Stomach (tissue), 9 donors: ENCODE results near the gene TMEM176A. TPM values are rescaled to one million over a fixed set of nuclear protein-coding genes. Genes with fewer than 3 reads are reported as not detected.

Experiments used
- DNase-seq, 2 donors: peaks; one replicate each; pipeline versions ENCODE4 v3.0.0 to v3.0.0-alpha.2; 2013 to 2019
- H3K27ac ChIP-seq, 5 donors: fragments of 200-600 bp in 4 of 5; sonication (generic) in 4 of 5; one replicate each; pipeline ENCODE4 v1.5.1; 2013 to 2019; ENCODE audit warnings: mild to moderate bottlenecking in 1 of 5, moderate library complexity in 1 of 5
- H3K27me3 ChIP-seq, 3 donors: fragments of 200-600 bp; sonication (generic); one replicate each; pipeline ENCODE4 v1.5.1; 2017 to 2019; ENCODE audit warnings: mixed run types in 1 of 3
- H3K36me3 ChIP-seq, 4 donors: fragments of 200-600 bp; sonication (generic); 1 replicate in 3 of 4; 2 replicates in 1 of 4; pipeline ENCODE4 v1.5.1; 2016 to 2019
- H3K4me1 ChIP-seq, 4 donors: fragments of 200-600 bp; sonication (generic); one replicate each; pipeline ENCODE4 v1.5.1; 2016 to 2019
- H3K4me3 ChIP-seq, 4 donors: fragments of 200-600 bp; sonication (generic) in 3 of 4; one replicate each; pipeline ENCODE4 v1.5.1; 2016 to 2019; ENCODE audit warnings: mild to moderate bottlenecking in 1 of 4
- H3K9me3 ChIP-seq, 4 donors: fragments of 200-600 bp; sonication (generic); one replicate each; pipeline ENCODE4 v1.5.1; 2016 to 2019
- CTCF ChIP-seq, 7 experiments: fragments of 450-650 bp in 4 of 7; fragments of 200-600 bp in 3 of 7; sonication (generic) in 3 of 7; IDR thresholded peaks; one replicate each; pipeline ENCODE4 v1.5.1; 2016 to 2019; ENCODE audit warnings: antibody characterized with exemption in 7 of 7, control low read depth in 2 of 7, mild to moderate bottlenecking in 1 of 7
- EP300 ChIP-seq: sonication (generic); formaldehyde crosslinking; IDR thresholded peaks from one replicate; pipeline ENCODE4 v1.6.1; 2017; ENCODE audit warnings: antibody characterized with exemption
- POLR2A ChIP-seq, 4 donors: fragments of 450-650 bp; IDR thresholded peaks; one replicate each; pipeline ENCODE4 v1.6.1; 2016; ENCODE audit warnings: antibody characterized with exemption in 4 of 4, control low read depth in 2 of 4, mild to moderate bottlenecking in 1 of 4, moderate library complexity in 1 of 4
- POLR2AphosphoS5 ChIP-seq, 3 donors: sonication (generic); formaldehyde crosslinking; IDR thresholded peaks; one replicate each; pipeline ENCODE4 v1.6.1; 2016; ENCODE audit warnings: antibody characterized with exemption in 3 of 3
- WGBS, 5 donors: extraction: QIAGEN DNeasy Blood & Tissue Kit in 3 of 5; methylation state at CpG; one replicate each; pipeline versions ENCODE4 v1.1.5 to v1.1.7; 2013 to 2018; 5-methylcytosine and 5-hydroxymethylcytosine counted together
- intact Hi-C: fragments of 100-400 bp; cut with DNase I; formaldehyde crosslinking; loops from one replicate; pipeline ENCODE4 v1.15.1; 2023; ENCODE audit warnings: low total_unique reads
- polyA plus RNA-seq, 3 donors: library from polyadenylated mRNA; stranded (reverse); fragments of 200-250 nt; gene quantifications; one replicate each; pipeline ENCODE4 v1.2.3, GENCODE V29; 2013
- total RNA-seq, 5 donors: library from RNA; depleted of rRNA; stranded (reverse); fragments of >200 nt; gene quantifications; one replicate each; pipeline versions ENCODE4 v1.1.0 to v1.2.3, GENCODE V29; 2014 to 2016
- donor health status: healthy with polysubstance abuse.
- donor health status: Bipolar disorder and iron deficiency.
- donor health status: healthy.

Gene TMEM176A
- total and polyA plus RNA-seq, 8 donors, result 14.7 to 116 (median 38.9) TPM

DNA sequence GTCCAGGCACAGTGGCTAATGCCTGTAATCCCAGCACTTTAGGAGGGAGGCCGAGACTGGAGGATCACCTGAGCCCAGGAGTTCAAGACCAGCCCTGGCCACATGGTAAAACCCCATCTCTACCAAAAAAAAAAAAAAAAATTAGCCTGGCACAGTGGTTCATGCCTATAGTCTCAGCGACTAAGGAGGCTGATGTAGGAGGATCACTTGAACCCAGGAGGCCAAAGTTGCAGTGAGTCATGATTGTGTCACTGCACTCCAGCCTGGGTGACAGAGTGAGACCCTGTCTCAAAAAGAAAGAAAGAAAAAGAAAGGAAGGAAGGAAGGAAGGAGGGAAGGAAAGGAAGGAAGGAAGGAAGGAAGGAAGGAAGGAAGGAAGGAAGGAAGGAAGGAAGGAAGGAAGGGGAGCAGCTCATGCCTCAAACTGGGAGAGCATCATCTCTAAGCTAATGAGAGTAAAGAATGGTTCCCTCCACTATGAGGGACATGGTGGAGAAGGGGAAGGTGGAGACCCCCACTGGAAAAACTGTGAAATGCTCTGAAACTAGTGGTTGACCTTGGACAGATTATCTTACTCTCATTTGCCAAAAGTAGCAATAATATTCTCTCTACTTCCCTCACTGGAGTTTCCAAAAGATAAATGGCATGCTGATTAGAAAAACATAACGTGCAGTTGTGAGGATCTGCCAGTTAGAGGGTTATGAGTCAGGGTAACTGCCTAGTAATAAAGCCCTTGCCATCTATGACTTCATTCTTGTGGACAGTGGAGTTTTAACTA lies 46.6 kb upstream of the TMEM176A start:
- intact Hi-C loops, result loop anchor here (10.0 kb wide), 1 partner anchor 299 kb away; the partner anchor contains the start of gene GIMAP8
- H3K27ac ChIP-seq, result peak overlapping the region in 1 of 5 donors; percentile 18
- H3K4me1 ChIP-seq, result peaks cover 0 to 22% (median 0%) of the 10 kb centered on the region in 4 donors
- no peak overlapping the region for H3K4me3 ChIP-seq
- H3K27me3 ChIP-seq, result no peaks in the 10 kb centered on the region
- TF ChIP-seq EP300 (no peak), POLR2AphosphoS5 (IDR thresholded peaks at IDR 0.05) (no peak), POLR2A (IDR thresholded peaks at IDR 0.05) (no peak)
- WGBS, 5 donors, result 29 to 38% (median 32%) methylated on average over 3 of the region's 3 CpGs
- peak in 1 of 2 donors; percentile 40 for DNase-seq
- no peaks in the 10 kb centered on the region for H3K9me3 ChIP-seq
- no peaks in the 10 kb centered on the region for H3K36me3 ChIP-seq

- Histone ChIP-seq H3K27me3 (no peaks in the 10 kb centered on the region), H3K9me3 (no peaks in the 10 kb centered on the region), H3K4me3 (no peak overlapping the region), H3K27ac (peak overlapping the region in 2 of 5 donors; percentile 54 to 63), H3K36me3 (no peaks in the 10 kb centered on the region), H3K4me1 (peaks cover 0 to 22% (median 0%) of the 10 kb centered on the region in 4 donors)
- intact Hi-C loops, result loop anchor here (10.0 kb wide), 1 partner anchor 300 kb away; the partner anchor contains the start of gene GIMAP8
- no peak for DNase-seq
- no peak for TF ChIP-seq POLR2A (IDR thresholded peaks at IDR 0.05)
- TF ChIP-seq POLR2AphosphoS5 (IDR thresholded peaks at IDR 0.05), result no peak
- TF ChIP-seq EP300, result no peak
- TF ChIP-seq CTCF (IDR thresholded peaks at IDR 0.05), result no peak
Observed at GRCh38 chr7:150754951-150755350, 45.6 kb upstream of the TMEM176A start.

DNA sequence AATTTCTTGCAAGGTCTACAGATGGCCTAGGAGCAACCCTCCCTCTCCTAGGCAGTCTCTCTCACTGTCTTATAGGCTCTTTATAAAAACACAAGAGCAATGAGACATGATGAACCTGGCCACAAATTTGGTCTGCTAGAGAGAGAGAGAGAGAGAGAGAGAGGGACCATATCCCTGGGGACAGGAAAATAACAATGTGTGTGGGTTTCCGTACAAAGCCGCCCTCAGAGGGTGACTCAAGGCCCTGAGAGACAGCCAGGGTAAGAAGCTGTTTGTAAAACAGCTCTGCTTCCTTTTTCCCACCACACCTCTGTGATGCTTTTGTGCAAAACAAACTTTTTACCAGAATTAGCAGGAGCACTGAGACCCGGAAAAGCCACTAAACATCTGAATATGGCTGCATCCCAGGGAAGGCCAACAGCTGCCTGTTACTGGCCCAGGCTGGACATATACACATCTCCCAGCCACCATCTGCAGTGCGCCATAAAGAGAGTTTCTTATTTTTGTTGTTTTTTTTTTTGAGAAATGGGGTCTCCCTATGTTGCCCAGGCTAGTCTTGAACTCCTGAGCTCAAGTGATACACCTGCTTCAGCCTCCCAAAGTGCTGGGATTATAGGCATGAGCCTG lies 45.0 kb upstream of the TMEM176A start:
- TF ChIP-seq POLR2AphosphoS5 (IDR thresholded peaks at IDR 0.05) (peak in 1 of 3 donors; percentile 28), EP300 (no peak)

DNA sequence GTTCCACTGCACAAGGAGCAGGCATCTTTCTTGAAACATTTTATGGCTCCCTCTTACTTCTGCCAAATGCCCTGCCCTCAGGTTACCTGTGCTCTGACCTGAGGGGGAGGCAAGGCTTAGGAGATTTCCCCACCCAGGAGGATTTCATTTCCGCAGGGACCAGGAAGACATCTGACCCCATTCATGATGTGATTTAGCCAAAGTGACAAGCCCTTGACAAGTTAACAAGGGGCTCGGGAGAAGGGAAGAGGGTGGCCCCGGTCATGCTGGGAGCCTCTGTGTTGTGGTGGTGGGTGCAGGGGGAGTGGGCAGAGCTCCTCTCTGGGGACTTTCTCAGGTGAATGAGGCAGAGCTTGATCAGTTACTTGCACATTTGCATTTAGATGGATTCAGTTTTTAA lies 44.4 kb upstream of the TMEM176A start:
- DNase-seq, result no peak
- H3K27me3 ChIP-seq, result no peaks in the 10 kb centered on the region
- no peaks in the 10 kb centered on the region for H3K9me3 ChIP-seq
- H3K4me3 ChIP-seq, result no peak overlapping the region
- intact Hi-C loops, result loop anchor here (10.0 kb wide), 1 partner anchor 301 kb away; the partner anchor contains the start of gene GIMAP8
- H3K36me3 ChIP-seq, result no peaks in the 10 kb centered on the region
- TF ChIP-seq CTCF (IDR thresholded peaks at IDR 0.05) (no peak), POLR2A (IDR thresholded peaks at IDR 0.05) (no peak), EP300 (no peak), POLR2AphosphoS5 (IDR thresholded peaks at IDR 0.05) (no peak)
- H3K4me1 ChIP-seq, result peaks cover 0 to 22% (median 0%) of the 10 kb centered on the region in 4 donors
- 54 to 75% (median 63%) methylated on average over 3 of the region's 3 CpGs for WGBS, 5 donors
- H3K27ac ChIP-seq, result peak overlapping the region; percentile 13 to 63 (median 24)

More for the DNA sequence above, 45.0 kb upstream of the TMEM176A start:
- H3K9me3 ChIP-seq, result no peaks in the 10 kb centered on the region
- intact Hi-C loops, result loop anchor here (10.0 kb wide), 1 partner anchor 301 kb away; the partner anchor contains the start of gene GIMAP8
- DNase-seq, result peak in 1 of 2 donors; percentile 45
- peaks cover 0 to 22% (median 0%) of the 10 kb centered on the region in 4 donors for H3K4me1 ChIP-seq
- peak overlapping the region; percentile 13 to 63 (median 24) for H3K27ac ChIP-seq
- H3K4me3 ChIP-seq, result no peak overlapping the region
- no peaks in the 10 kb centered on the region for H3K27me3 ChIP-seq
- WGBS, 5 donors, result 67 to 74% (median 69%) methylated on average over 4 of the region's 4 CpGs
- H3K36me3 ChIP-seq, result no peaks in the 10 kb centered on the region

GRCh38 chr7:150756858-150757257 lies 43.7 kb upstream of the TMEM176A start:
- intact Hi-C loops, result loop anchor here (10.0 kb wide), 1 partner anchor 302 kb away; the partner anchor contains the start of gene GIMAP8
- no peaks in the 10 kb centered on the region for H3K27me3 ChIP-seq
- peak in 1 of 2 donors; percentile 53 for DNase-seq
- no peaks in the 10 kb centered on the region for H3K36me3 ChIP-seq
- TF ChIP-seq POLR2A (IDR thresholded peaks at IDR 0.05), result no peak
- TF ChIP-seq EP300, result no peak
- TF ChIP-seq POLR2AphosphoS5 (IDR thresholded peaks at IDR 0.05), result no peak
- TF ChIP-seq CTCF (IDR thresholded peaks at IDR 0.05), result peak in 3 of 7 experiments; percentile 27 to 39 (median 32)
- no peak overlapping the region for H3K4me3 ChIP-seq
- H3K4me1 ChIP-seq, result peaks cover 0 to 18% (median 0%) of the 10 kb centered on the region in 4 donors
- H3K27ac ChIP-seq, result peak overlapping the region in 1 of 5 donors; percentile 63
- no peaks in the 10 kb centered on the region for H3K9me3 ChIP-seq
- 23 to 59% (median 41%) methylated on average over 1 of the region's 1 CpG for WGBS, 5 donors
